PFSK-1 (cell line): ENCODE measurements around the gene CCDC170.

Source experiments
- FOXP2 ChIP-seq: optimal IDR thresholded peaks from 2 replicates; pipeline ENCODE3; 2011; ENCODE audit warnings: borderline replicate concordance, control low read depth, inconsistent platforms; ENCODE audit not compliant: insufficient read depth; ENCODE audit errors: extremely low read length, extremely low read depth
- POLR2AphosphoS5 ChIP-seq: IDR thresholded peaks from 2 replicates; pipeline ENCODE4 v1.6.1; 2012; ENCODE audit warnings: low read depth, mild to moderate bottlenecking, control low read depth, low read length, moderate library complexity
- SIN3A ChIP-seq: IDR thresholded peaks from 2 replicates; pipeline ENCODE4 v1.6.1; 2012; ENCODE audit warnings: mild to moderate bottlenecking, low read length, moderate library complexity, borderline replicate concordance; ENCODE audit not compliant: insufficient read depth
- TAF1 ChIP-seq: IDR thresholded peaks from 2 replicates; pipeline ENCODE4 v1.6.1; 2012; ENCODE audit warnings: low read length, control low read depth, borderline replicate concordance; ENCODE audit not compliant: insufficient read depth
- TF ChIP-seq, protein P1 (sequence below), 2 experiments: IDR thresholded peaks; 2 replicates each; pipeline versions ENCODE4 v1.6.1 to v1.8.0; 2011 to 2012; ENCODE audit warnings: low read depth in 2 of 2, low read length in 2 of 2, control low read depth in 1 of 2, inconsistent platforms in 1 of 2, mild to moderate bottlenecking in 1 of 2, moderate library complexity in 1 of 2; ENCODE audit not compliant: insufficient read depth in 1 of 2

Gene CCDC170

DNA sequence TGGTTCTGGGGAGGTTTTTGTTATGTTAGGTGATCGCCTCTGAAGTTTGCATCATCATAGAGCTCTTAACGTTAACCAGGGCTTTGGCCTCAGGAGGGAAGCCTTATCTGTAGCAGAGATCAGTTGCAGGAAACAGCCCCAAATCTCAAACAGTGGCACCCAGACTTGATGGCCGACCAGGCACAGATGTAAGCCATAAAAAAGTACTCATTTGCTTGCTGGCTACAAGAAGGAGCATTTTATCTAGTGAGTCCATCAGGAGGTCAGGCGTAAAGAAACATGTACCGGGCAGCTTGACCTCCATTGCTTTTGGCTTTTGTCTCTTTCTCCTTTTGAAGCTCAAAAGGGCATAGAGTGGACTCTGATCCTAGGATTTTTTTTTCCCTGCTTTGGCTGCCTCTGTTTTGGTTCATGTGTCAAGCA is 122.3 kb downstream of the CCDC170 start:
- TF ChIP-seq POLR2AphosphoS5 (no peak), SIN3A (no peak), FOXP2 (no peak), TAF1 (no peak)
- TF ChIP-seq, protein P1, sequence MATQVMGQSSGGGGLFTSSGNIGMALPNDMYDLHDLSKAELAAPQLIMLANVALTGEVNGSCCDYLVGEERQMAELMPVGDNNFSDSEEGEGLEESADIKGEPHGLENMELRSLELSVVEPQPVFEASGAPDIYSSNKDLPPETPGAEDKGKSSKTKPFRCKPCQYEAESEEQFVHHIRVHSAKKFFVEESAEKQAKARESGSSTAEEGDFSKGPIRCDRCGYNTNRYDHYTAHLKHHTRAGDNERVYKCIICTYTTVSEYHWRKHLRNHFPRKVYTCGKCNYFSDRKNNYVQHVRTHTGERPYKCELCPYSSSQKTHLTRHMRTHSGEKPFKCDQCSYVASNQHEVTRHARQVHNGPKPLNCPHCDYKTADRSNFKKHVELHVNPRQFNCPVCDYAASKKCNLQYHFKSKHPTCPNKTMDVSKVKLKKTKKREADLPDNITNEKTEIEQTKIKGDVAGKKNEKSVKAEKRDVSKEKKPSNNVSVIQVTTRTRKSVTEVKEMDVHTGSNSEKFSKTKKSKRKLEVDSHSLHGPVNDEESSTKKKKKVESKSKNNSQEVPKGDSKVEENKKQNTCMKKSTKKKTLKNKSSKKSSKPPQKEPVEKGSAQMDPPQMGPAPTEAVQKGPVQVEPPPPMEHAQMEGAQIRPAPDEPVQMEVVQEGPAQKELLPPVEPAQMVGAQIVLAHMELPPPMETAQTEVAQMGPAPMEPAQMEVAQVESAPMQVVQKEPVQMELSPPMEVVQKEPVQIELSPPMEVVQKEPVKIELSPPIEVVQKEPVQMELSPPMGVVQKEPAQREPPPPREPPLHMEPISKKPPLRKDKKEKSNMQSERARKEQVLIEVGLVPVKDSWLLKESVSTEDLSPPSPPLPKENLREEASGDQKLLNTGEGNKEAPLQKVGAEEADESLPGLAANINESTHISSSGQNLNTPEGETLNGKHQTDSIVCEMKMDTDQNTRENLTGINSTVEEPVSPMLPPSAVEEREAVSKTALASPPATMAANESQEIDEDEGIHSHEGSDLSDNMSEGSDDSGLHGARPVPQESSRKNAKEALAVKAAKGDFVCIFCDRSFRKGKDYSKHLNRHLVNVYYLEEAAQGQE (IDR thresholded peaks at IDR 0.05; ENCODE audit: insufficient read depth in 1 of 2, low read depth in 2 of 2, low read length in 2 of 2), result no peak

DNA sequence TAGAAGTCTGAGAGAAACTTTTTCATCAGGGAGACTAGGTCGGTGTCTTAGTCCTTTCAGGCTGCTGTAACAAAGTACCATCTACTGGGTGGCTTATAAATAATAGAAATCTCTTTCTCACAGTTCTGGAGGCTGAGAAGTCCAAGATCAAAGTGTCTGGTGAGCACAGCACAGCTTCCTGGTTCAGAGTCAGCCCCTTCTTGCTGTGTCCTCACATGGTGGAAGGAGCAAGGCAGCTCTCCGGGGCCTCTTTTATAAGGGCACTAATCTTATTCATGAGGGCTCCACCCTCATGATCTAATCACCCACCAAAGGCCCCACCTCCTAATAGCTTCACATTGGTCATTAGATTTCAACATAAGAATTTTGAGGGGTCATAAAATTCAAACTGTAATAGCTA is 122.8 kb downstream of the CCDC170 start:
- TF ChIP-seq SIN3A, result no peak

DNA sequence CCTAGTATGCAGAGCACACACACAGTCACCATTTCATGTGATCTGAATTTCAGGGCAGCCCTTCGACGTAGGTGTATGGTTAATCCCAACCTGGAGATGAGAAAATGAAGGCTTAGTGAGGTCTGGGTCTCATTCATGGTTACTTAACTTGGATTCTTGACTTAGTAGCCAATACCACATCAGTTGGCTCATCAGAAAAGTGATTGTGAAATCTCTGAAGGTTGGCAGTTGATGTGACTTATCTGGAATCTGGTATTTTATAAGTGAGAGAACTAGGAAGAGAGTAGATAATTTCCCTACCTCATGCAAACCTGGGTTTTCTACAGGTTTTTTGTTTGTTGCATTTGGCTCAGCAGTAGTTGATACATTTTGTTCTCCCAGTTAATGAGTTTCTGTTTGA is 123.7 kb downstream of the CCDC170 start:
- TF ChIP-seq FOXP2 (no peak), POLR2AphosphoS5 (no peak), SIN3A (no peak), TAF1 (no peak)
- TF ChIP-seq, protein P1 (IDR thresholded peaks at IDR 0.05; ENCODE audit: insufficient read depth in 1 of 2, low read depth in 2 of 2, low read length in 2 of 2), result no peak

DNA sequence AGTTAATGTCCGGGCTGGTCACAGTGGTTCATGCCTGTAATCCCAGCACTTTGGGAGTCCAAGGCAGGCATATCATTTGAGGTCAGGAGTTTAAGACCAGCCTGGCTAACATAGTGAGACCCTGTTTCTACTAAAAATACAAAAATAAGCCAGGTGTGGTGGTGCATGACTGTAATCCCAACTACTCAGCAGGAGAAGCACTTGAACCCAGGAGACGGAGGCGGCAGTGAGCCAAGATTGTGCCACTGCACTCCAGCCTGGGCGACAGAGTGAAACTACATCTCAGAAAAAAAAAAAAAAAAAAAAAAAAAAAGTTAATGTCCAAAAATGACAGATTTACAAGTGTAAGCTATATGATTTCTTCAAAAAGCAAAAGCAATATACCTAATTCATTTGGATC is 124.9 kb downstream of the CCDC170 start:
- TF ChIP-seq, protein P1 (IDR thresholded peaks at IDR 0.05; ENCODE audit: insufficient read depth in 1 of 2, low read depth in 2 of 2, low read length in 2 of 2), result no peak
- TF ChIP-seq SIN3A, result no peak
- no peak for TF ChIP-seq POLR2AphosphoS5
- TF ChIP-seq FOXP2, result no peak
- TF ChIP-seq TAF1, result no peak

DNA sequence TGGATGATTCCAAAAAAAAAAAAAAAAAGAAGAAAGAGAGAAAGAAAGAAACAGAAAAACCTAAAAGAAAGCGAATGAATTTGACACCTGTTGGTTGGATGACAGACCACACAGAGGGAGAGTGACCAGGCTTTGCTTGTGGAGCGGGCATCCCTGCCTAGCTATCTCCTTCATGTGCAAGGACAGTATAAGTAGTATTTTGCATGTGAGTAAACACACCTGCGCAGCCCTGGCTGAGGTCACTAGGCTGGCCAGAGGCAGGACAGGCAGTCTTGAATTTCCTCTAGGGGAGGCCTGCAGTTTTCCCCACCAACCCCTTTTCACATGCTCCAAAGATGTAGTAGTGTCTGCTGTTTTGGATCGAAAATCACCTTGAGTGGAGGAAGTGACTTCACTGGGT is 126.4 kb downstream of the CCDC170 start:
- TF ChIP-seq SIN3A (no peak), POLR2AphosphoS5 (no peak), FOXP2 (no peak), TAF1 (no peak)
- TF ChIP-seq, protein P1 (IDR thresholded peaks at IDR 0.05; ENCODE audit: insufficient read depth in 1 of 2, low read depth in 2 of 2, low read length in 2 of 2), result no peak

DNA sequence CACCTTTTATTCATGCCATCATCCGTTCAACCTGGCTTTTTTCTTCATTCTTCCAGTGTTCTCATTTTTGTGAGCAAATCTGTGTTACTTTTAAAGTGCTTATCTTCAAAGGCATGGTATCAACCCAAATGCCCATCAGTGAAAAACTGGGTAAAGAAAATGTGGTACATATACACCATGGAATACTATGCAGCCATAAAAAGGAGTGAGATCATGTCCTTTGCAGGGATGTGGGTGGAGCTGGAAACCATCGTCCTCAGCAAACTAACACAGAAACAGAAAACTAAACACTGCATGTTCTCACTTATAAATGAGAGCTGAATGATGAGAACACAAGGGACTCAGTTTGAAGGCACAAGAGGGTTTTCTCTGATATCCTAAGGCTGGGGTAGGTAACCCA is 130.3 kb downstream of the CCDC170 start:
- TF ChIP-seq TAF1, result no peak
- TF ChIP-seq, protein P1 (IDR thresholded peaks at IDR 0.05; ENCODE audit: insufficient read depth in 1 of 2, low read depth in 2 of 2, low read length in 2 of 2), result no peak
- no peak for TF ChIP-seq FOXP2
- TF ChIP-seq POLR2AphosphoS5, result no peak
- no peak for TF ChIP-seq SIN3A
